Retina (tissue), 1 donor: ENCODE measurements around the gene CAMTA2.
"Not testable (repeated sequence)": the region's sequence is repeated elsewhere in the genome, so short reads cannot be mapped to it uniquely, and the experiment has no call there.

Experiments used
- DNase-seq: peaks from one replicate; pipeline ENCODE4 v3.0.0-alpha.2; 2016

The CAMTA2 gene

GRCh38 chr17:4986951-4987766, at the start of gene CAMTA2:
CAMTA2 (minus strand) TSS chr17:4987675; CDS start chr17:4986222, 1,453 bp downstream.
- peak; percentile 92 for DNase-seq

DNA sequence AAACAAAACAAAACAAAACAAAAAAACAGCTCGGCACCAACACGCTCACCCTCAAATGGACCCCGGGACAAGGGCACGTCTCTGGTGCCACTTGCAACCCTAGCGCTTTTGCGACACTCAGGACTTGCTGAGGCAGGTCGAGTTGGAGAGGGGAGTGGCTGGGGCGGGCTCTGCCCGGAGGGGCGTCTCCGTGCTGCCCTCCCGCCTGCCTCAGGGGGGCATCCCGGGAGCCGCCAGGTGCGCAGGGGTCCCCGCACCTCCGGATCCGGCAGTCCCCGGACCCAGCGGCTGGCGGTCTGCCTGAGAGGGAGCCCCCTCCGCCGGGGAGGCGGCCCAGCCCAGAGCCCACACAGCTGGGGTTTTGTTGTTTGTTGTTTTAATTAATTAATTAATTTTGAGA, 47.8 kb upstream of the CAMTA2 start, which contains the start of gene SLC52A1:
Gene SLC52A1, minus strand, starts transcription at position 112 of the 400 bp plus-strand sequence. CDS start 820 bp downstream, outside the sequence.
- DNase-seq = no peak

DNA sequence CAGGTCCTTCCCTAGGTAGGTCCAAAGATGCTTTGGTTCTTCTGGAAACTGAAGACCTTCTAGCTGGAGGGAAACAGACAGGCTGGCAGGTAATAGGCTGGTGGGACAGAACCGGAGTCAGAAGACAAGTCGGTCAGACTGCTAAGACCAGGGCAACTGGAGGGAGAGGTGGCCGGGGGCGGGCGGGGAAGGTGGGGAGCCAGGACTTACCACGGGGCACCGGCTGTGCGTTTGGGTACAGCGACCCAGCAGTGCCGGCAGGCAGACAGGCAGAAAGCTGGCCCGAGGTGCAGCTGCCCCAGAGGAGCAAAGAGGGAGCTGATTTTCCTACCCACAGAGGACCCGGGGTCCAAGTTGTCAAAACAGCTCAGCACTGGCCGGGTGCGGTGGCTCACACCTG, 47.2 kb upstream of the CAMTA2 start:
- DNase-seq = no peak

- DNase-seq = no peak
These were observed 46.6 kb upstream of the CAMTA2 start for GRCh38 chr17:5034063-5034462.

GRCh38 chr17:5033352-5034015, 46.0 kb upstream of the CAMTA2 start:
- DNase-seq = no peak

DNA sequence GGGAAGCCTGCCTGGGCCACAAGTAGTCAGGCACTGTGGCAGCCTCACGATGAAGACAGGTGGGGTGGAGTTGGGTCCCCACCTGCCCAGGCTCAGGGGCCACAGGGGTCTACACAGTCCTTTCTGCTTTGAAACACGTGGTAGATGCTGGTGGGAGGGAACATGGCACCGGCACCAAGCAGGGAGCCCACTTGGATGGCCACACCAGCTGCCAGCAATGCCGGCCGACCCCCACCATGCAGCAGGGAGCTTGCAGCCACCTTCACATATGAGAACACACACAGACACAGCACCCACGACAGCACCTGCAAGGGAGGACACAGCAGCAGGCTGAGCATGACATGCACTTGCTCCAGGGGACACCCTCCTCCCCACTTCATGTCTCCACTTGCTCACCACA, 45.4 kb upstream of the CAMTA2 start:
- no peak for DNase-seq

DNA sequence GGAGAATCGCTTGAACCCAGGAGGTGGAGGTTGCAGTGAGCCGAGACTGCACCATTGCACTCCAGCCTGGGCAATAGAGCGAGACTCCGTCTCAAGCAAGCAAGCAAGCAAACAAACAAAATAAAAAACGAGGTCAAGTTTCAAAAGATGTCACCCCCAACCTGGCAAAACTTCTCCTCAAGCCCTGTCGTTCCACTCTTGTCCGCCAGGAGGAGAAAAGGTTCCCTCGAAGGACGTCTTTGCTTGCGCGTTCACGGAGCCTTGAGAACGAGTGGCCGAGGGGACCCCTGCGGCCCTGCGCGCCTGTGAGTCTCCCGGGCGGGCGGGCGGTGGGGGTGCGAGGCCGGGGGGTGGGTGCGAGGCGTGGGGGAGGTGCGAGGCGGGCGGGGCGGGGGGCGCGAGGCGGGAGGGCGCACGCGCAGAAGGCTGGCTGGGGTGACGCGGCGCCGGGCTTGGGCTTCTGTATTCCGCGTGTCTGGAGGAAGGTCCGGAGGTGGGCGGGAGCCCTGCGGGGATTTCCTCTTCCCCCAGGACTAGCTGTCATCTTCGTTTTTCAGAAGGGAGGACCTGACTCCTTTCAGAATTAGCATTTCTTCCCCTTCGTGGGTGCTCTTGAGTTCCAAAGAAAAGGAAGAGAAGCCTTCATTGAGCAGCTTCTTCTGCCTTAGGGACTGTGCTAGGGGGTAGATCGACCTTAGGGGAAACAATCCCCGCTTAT, 44.0 kb upstream of the CAMTA2 start:
- peak; percentile 77 for DNase-seq

- DNase-seq = not testable (repeated sequence)
These were observed 42.7 kb upstream of the CAMTA2 start for GRCh38 chr17:5030168-5030567.

DNA sequence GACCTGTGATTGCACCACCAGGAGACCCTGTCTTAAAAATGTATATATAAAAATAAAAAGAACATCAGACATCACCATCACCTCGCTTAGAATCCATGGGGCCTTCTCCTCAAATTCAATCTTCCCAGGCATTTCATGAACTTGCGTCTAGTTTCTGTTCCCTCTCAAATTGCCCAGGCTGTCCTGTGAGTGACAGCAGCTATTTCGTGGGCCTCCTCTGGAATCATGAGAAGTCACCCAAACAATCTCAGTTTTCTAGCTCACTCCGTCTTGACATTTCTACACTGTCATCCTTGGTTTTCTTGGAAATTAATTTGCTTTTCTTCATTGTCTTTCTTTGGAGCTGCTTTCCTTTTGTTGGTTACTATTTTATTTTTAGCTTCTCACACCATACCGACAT, 40.4 kb upstream of the CAMTA2 start:
- DNase-seq = no peak

DNA sequence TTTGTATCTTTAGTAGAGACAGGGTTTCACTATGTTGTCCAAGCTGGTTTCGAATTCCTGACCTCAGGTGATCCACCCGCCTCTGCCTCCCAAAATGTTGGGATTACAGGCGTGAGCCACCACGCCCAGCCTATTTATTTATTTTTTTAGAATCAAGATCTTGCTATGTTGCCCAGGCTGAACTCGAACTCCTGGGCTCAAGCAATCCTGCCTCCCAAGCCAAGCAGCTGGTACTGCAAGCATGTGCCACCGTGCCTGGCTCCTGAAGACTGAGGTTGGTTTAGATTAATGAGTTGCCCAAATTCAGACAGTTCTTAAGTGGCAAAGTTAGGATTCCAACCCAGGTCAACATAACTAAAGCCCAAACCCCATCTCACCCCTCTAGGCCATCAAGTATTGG, 39.8 kb upstream of the CAMTA2 start:
- no peak for DNase-seq

DNA sequence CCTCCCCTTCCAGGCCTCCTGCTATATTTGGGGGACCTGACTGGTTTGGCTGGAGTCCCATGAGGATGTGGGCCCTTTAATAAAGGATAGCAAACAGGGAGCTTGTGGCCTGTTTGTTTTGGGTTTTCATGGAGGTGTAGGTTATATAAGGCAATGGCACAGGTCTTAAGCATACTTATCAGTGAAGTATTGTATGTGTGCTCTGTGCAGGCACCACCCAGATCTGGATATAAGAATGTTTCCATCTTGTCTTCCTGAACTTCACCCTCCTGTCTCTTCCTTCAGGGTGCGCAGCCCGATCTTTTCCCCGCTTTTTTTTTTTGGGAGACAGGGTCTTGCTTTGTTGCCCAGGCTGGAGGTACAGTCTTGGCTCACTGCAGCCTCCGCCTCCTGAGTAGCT, 37.1 kb upstream of the CAMTA2 start:
- DNase-seq = no peak

GRCh38 chr17:5023588-5024147, 36.2 kb upstream of the CAMTA2 start:
- no peak for DNase-seq

DNA sequence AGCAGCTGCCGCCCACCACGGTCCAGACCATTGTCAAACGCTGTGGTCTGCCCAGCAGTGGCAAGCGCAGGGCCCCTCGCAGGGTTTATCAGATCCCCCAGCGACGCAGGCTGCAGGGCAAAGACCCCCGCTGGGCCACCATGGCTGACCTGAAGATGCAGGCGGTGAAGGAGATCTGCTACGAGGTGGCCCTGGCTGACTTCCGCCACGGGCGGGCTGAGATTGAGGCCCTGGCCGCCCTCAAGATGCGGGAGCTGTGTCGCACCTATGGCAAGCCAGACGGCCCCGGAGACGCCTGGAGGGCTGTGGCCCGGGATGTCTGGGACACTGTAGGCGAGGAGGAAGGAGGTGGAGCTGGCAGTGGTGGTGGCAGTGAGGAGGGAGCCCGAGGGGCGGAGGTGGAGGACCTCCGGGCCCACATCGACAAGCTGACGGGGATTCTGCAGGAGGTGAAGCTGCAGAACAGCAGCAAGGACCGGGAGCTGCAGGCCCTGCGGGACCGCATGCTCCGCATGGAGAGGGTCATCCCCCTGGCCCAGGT, 34.8 kb upstream of the CAMTA2 start:
- DNase-seq = no peak

DNA sequence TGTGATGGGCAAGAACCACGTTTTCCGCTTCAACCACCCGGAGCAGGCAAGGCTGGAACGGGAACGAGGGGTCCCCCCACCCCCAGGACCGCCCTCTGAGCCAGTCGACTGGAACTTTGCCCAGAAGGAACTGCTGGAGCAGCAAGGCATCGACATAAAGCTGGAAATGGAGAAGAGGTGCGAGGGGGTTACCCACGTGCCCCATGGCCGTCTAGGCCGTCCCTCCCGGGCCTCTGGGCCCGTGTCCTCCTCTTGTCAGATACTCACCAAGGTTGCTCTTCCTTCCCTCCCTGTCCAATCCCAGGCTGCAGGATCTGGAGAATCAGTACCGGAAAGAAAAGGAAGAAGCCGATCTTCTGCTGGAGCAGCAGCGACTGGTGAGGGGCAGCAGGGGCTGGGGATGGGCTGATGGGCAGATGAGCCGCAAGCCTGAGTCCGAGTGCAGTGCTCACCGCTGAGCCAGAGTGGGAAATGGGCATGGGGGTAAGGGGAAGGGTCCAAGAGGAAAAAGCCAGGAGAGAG, 33.1 kb upstream of the CAMTA2 start:
- no peak for DNase-seq

- no peak for DNase-seq
These were observed 32.0 kb upstream of the CAMTA2 start for GRCh38 chr17:5019475-5019956.

- no peak for DNase-seq
These were observed 26.9 kb upstream of the CAMTA2 start for GRCh38 chr17:5014357-5014756.

DNA sequence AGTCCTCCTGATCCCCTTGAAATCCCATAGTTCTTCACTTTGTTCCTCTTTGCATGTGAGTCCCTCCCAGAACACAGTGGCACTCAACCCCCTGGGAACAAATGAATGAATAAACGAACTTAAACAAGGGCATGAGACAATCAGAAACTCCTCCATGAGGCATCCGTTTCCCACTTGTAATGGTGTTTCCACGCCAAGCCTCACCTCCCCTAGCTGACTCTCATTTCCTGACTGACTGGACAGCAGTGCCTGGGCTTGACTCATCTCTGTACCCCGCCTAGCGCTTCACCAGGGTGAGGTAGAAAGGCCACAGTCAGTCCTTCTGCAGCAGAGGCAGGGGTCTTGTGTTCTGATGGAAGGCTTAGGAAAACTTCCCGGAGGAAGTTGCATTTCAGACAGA, 24.5 kb upstream of the CAMTA2 start:
- DNase-seq = no peak

- DNase-seq = no peak
These were observed 15.9 kb upstream of the CAMTA2 start for GRCh38 chr17:5003214-5003867.

DNA sequence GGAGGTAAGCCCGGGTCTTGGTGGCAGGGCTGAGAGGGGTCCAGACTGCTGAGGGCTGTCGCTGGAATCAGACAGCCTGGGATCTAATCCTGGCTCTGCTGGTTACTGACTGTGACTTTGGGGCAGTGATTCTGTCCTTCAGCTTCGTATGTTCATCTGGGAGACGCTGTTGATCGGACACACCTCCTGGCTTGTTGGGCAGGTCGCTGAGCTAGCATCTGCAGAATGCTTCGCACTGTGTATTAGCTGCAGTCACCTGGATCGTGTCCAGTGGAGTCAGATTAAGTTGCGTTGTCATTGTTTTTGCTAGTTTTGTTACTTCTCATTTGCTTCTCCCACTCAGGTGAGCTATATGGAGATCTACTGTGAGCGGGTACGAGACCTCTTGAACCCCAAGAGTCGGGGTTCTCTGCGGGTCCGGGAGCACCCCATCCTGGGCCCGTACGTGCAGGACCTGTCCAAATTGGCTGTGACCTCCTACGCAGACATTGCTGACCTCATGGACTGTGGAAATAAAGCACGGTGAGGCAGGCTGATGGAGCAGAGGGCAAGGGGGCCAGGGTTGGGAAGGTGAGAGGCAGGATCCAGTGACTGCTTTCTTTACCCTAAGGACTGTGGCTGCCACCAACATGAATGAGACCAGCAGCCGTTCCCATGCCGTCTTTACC, 14.8 kb upstream of the CAMTA2 start:
- no peak for DNase-seq

GRCh38 chr17:5000237-5000639, 12.8 kb upstream of the CAMTA2 start:
- DNase-seq = no peak

GRCh38 chr17:4999430-5000093, 12.1 kb upstream of the CAMTA2 start:
- no peak for DNase-seq
